SJSA1 (cell line): ENCODE measurements around the gene PNMA8B. TPM values are rescaled to one million over a fixed set of nuclear protein-coding genes. Genes with fewer than 3 reads are reported as not detected.
A peak's percentile ranks its signal among the peaks of the same experiment; 100 is the strongest.
"Not testable (repeated sequence)": the region's sequence is repeated elsewhere in the genome, so short reads cannot be mapped to it uniquely, and the experiment has no call there.

Experiments used
- DNase-seq, 2 experiments: peaks; one replicate each; pipeline ENCODE4 v3.0.0-alpha.2; 2015 to 2020; ENCODE audit warnings: low spot score in 2 of 2, low read depth in 1 of 2
- H3K27ac ChIP-seq: fragments of 250-450 bp; sonication (Bioruptor Pico); 2 replicates; pipeline ENCODE4 v1.5.1; 2020; ENCODE audit warnings: mild to moderate bottlenecking, moderate library complexity
- H3K27me3 ChIP-seq: fragments of 250-450 bp; sonication (Bioruptor Pico); replicated peaks from 2 replicates; pipeline ENCODE4 v1.5.1; 2020; ENCODE audit warnings: mild to moderate bottlenecking, moderate library complexity
- H3K36me3 ChIP-seq: fragments of 250-450 bp; sonication (Bioruptor Pico); 2 replicates; pipeline ENCODE4 v1.5.1; 2020; ENCODE audit warnings: mild to moderate bottlenecking
- H3K4me1 ChIP-seq: fragments of 250-450 bp; sonication (Bioruptor Pico); replicated peaks from 2 replicates; pipeline ENCODE4 v1.6.1; 2021; ENCODE audit warnings: mild to moderate bottlenecking
- H3K4me3 ChIP-seq: fragments of 250-450 bp; sonication (Bioruptor Pico); 2 replicates; pipeline ENCODE4 v1.5.1; 2020; ENCODE audit warnings: mild to moderate bottlenecking
- H3K9me3 ChIP-seq: fragments of 250-450 bp; sonication (Bioruptor Pico); replicated peaks from 2 replicates; pipeline ENCODE4 v1.5.1; 2020; ENCODE audit warnings: mild to moderate bottlenecking
- total RNA-seq: library from RNA; depleted of rRNA; stranded (reverse); fragments of >200 nt; shearing (Covaris generic); gene quantifications from 2 replicates; pipeline ENCODE4 v1.2.3, GENCODE V29; 2014; rRNA removed

The PNMA8B gene, protein sequence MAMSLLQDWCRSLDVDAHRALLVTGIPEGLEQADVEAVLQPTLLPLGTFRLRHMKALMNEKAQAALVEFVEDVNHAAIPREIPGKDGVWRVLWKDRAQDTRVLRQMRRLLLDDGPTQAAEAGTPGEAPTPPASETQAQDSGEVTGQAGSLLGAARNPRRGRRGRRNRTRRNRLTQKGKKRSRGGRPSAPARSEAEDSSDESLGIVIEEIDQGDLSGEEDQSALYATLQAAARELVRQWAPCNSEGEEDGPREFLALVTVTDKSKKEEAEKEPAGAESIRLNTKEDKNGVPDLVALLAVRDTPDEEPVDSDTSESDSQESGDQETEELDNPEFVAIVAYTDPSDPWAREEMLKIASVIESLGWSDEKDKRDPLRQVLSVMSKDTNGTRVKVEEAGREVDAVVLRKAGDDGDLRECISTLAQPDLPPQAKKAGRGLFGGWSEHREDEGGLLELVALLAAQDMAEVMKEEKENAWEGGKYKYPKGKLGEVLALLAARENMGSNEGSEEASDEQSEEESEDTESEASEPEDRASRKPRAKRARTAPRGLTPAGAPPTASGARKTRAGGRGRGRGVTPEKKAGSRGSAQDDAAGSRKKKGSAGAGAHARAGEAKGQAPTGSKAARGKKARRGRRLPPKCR
- not detected in 2 replicates for total RNA-seq

DNA sequence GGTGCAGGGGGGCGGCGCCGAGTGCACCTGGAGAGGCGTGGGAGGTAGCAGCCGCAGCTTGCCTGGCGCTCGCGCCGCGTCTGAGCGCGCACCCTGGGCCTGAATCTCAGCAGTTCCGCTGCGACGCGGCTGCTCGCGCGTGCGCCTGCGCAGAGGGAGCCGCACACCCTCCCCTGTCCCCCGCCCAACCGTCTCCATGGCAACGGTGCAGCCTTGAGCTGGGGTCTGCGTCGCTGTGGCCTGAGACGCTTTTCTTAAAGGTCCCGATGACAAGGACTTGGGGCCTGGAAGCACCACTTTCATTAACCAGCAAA lies at the start of gene PNMA8B:
PNMA8B (minus strand) TSS at position 82 of the 314 bp plus-strand sequence. CDS start 402 bp downstream, outside the sequence.
- Histone ChIP-seq H3K4me1 (peaks cover 2% of the 10 kb centered on the region), H3K36me3 (no peaks in the 10 kb centered on the region), H3K27me3 (peaks cover 5% of the 10 kb centered on the region; the same call in 1 of the 2 replicates), H3K9me3 (no peaks in the 10 kb centered on the region), H3K27ac (no peak within 1 kb of the TSS), H3K4me3 (no peak within 1 kb of the TSS)
- no peak for DNase-seq

DNA sequence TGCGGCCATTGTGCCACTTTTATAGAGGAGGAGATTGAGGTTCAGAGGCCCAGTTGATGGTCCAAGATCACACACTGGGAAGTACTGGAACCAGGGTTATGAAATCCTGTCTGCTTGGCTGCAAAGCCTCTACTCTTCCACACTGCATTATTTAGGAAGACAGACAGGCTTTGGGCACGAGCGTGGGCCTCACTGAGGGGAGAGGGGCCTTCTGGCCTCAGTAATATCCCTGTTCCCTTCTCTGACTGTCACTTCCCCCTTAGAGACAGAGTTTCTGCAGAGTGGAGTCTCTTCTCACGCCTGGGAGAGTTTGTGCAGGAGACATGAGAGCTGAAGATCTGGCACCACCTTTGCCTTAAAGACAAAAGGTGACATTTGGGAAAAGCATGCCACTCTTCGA lies 49.0 kb upstream of the PNMA8B start:
- peak in 1 of 2 experiments; percentile 5 for DNase-seq
- H3K4me3 ChIP-seq, result no peak overlapping the region
- H3K4me1 ChIP-seq, result no peaks in the 10 kb centered on the region
- no peaks in the 10 kb centered on the region for H3K36me3 ChIP-seq
- no peaks in the 10 kb centered on the region for H3K27me3 ChIP-seq
- no peak overlapping the region for H3K27ac ChIP-seq
- peaks cover 5% of the 10 kb centered on the region; the same call in 1 of the 2 replicates for H3K9me3 ChIP-seq

DNA sequence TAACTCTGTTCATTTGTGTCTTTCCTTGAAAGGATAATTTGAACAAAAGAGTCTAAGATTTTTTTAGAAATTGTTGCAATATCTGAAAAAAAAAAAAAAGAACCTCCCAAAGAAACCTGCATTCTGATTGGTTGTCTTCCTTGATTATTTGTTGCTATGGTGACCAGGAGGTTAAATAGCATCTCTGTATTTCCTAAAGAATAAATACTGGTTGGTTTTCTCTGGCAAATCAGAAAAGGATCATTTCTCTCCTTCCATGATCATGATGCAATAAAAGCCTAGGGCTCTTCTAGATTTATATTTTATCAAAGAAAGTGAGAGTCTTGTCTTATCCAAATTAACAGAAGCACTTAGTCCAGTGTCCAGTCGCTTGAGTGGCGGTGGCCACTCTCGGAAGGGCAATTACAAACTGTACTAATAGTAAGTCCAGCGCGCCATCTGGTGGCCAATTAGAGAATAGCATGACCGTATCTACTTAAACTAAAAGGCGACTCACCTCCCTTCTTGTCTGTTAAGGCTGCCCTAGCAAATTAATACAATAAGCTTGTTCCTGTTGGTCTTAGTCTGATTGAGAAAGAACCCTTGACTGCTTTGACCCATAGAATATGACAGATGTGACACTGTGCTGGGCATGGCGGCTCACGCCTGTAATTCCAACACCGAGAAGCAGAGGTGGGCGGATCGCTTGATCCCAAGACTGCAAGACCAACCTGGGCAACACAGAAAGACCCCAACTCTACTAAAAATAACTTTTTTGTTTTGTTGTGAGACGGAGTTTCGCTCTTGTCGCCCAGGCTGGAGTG lies 47.0 kb upstream of the PNMA8B start:
- no peaks in the 10 kb centered on the region for H3K36me3 ChIP-seq
- DNase-seq, result peak; percentile 79 to 89
- H3K4me1 ChIP-seq, result no peaks in the 10 kb centered on the region; the same call in 1 of the 2 replicates
- no peak overlapping the region for H3K4me3 ChIP-seq
- H3K9me3 ChIP-seq, result no peaks in the 10 kb centered on the region
- H3K27me3 ChIP-seq, result no peaks in the 10 kb centered on the region
- no peak overlapping the region for H3K27ac ChIP-seq

DNA sequence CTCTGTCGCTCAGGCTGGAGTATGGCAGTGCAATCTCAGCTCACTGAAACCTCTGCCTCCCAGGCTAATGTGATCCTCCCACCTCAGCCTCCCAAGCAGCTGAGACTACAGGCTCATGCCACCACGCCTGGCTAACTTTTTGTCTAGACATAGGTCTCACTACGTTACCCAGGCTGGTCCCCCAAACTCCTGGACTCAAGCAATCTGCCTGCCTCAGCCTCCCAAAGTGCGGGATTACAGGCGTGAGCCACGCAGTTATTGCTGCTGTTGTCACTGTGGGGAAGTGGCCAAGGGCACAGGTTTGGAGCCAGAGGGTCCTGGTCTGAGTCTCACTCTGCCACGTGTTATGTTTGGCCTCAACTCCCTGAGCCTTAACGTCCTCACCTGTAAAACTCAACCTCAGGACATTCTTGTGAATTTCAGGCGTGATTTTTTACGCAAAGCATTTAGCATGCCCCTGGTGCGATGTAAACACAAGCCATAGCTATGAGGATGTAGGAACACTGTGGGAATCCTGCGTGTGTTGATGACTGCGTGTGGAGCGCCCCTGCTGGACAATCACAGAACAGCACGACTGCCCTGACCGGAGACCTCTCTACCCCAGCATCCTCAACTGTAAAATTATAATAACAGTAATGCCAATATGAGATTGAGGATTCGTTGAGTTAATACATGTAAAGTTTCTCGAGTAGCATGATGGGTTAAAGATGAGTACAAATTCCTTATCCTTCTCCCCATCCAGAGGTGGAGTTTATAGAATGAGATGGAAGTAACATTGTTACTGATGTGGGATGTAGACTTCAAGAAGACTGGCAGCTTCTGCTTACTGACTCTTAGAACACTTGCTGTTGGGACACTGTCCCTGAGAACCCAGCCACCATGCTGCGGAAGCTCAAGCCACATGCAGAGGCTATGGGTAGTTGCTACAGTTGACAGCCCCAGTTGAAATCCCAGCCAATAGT lies 41.8 kb upstream of the PNMA8B start:
- peak; percentile 31 to 62 for DNase-seq
- H3K4me1 ChIP-seq, result no peaks in the 10 kb centered on the region; the same call in 1 of the 2 replicates
- no peaks in the 10 kb centered on the region for H3K36me3 ChIP-seq
- H3K27ac ChIP-seq, result no peak overlapping the region
- no peak overlapping the region for H3K4me3 ChIP-seq
- no peaks in the 10 kb centered on the region for H3K27me3 ChIP-seq
- H3K9me3 ChIP-seq, result no peaks in the 10 kb centered on the region

DNA sequence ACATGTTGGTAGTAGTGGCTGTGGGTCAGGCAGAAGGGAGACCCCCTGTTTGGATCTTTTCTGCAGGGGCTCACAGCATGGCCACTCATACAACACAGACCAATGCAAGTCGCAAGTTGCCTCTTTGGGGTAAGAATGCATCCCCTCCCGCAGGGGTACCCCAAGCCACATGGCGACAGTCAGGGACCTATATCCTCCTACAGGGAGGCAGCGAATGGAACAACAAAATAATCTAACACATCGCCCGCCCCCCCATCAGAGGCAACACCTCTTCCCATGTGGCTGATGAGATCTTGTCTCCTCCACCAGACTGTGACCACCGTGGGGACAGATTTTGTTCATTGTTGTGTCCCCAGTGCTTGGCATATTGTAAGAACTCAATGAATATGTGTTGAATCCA lies 40.7 kb upstream of the PNMA8B start:
- Histone ChIP-seq H3K4me3 (no peak overlapping the region), H3K4me1 (no peaks in the 10 kb centered on the region; the same call in 1 of the 2 replicates), H3K36me3 (no peaks in the 10 kb centered on the region), H3K27me3 (no peaks in the 10 kb centered on the region), H3K9me3 (no peaks in the 10 kb centered on the region), H3K27ac (no peak overlapping the region)
- DNase-seq, result peak in 1 of 2 experiments; percentile 35

DNA sequence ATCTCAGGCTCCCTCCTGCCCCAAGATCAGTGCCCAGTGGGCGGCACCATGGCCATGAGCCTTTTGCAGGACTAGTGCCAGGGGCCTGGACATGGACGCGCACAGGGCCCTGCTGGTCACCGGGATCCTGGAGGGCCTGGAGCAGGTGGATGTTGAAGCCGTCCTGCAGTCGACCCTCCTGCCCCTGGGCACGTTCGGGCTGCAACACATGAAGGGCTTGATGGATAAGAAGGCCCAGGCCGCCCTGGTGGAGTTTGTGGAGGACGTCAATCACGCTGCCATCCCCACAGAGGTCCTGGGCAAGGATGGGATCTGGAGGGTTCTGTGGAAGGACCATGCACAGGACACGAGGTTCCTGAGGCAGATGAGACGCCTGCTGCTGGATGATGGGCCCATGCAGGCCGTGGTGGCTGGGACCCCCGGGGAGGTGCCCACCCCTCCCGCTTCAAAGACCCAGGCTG lies 38.0 kb upstream of the PNMA8B start:
- Histone ChIP-seq H3K27ac (no peak overlapping the region), H3K36me3 (no peaks in the 10 kb centered on the region), H3K9me3 (no peaks in the 10 kb centered on the region), H3K4me1 (no peaks in the 10 kb centered on the region; the same call in 1 of the 2 replicates), H3K27me3 (no peaks in the 10 kb centered on the region), H3K4me3 (no peak overlapping the region)
- no peak for DNase-seq

DNA sequence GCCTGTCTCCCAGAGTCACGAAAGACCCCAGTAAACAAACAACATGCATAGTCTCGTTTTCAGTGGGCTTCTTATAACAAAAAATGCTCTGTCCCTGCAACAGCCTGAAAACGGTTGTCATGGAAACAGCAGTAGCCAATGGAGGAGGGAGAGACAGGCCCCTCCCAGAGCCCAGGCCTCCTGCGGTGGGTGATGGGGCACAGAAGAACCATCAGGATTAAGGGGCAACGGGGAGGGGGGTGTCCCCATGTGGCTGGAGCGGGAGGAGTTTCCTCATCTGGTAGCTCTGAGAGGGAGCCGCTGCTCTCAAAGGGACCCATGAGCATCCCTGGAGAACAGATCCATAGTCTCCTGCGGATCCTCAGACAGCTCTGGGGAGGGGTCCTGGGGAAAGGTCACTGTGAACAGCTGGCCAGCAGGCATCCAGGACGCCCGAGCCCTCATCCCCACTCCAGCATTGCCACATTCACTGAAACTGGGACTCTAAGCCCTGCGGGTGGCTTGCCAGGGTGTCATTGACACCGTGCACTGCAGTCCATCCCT lies 37.5 kb upstream of the PNMA8B start:
- Histone ChIP-seq H3K36me3 (no peaks in the 10 kb centered on the region), H3K27ac (no peak overlapping the region), H3K9me3 (no peaks in the 10 kb centered on the region), H3K4me1 (no peaks in the 10 kb centered on the region; the same call in 1 of the 2 replicates), H3K4me3 (no peak overlapping the region), H3K27me3 (no peaks in the 10 kb centered on the region)
- DNase-seq, result no peak

DNA sequence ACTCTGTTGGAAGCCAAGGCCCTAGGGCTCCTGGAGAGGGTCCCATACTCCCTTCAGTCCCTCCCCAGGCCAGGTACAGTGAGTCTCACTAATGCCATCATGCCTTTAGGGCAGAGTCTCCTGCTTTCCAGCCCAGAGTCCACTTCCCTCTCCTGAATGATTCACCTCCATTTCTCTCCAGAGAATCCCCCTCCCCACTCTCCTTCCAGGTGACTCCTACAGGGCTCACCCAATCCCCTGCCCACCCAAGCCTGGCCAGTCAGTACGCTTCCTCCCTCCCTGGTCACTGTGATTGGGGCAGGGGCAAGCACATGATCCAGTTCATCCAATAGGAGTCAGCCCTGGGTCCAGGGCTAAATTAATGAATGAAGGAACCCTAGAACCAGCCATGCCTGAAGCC lies 35.0 kb upstream of the PNMA8B start:
- Histone ChIP-seq H3K4me3 (no peak overlapping the region), H3K4me1 (no peaks in the 10 kb centered on the region; the same call in 1 of the 2 replicates), H3K27me3 (no peaks in the 10 kb centered on the region), H3K27ac (no peak overlapping the region), H3K9me3 (no peaks in the 10 kb centered on the region), H3K36me3 (no peaks in the 10 kb centered on the region)
- DNase-seq, result no peak

DNA sequence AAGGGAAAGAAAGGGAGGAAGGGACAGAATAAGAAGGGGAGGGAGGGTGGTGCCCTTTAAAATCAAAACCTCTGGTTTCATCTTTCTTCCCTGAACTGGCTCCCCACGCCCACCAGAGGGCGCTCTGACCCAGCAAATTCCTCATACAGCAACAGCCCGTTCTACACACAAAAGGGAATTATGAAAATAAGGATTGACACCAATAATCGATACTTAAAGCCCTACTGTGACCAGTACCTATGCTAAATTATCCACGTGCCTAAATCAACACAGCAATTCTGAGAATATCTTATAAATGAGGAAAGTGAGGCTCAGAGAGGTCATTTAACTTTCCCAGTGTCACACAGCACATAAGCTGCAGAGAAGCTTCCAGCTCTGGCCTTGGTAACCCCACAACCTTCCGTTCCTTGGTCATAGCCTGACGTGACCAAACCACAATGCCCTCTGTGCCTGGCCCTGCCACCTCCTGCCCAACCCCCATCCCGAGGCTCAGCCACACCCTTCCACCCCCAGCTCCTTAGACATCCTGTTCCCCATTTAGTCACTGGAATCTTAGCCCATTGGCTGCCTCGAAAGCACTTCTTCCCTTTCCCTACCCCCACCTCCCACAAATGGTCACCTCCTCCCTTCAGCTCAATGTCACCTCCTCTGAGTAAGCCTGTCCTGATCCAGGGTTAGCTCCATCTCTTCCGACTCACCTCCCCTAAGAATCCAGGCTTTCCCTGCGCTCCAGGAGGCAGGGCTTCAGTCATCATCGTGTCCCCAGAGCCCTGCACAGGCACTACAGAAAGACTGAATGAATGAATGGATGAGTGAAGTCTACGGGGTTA lies 34.2 kb upstream of the PNMA8B start:
- no peaks in the 10 kb centered on the region for H3K27me3 ChIP-seq
- peak; percentile 45 to 62 for DNase-seq
- no peak overlapping the region for H3K27ac ChIP-seq
- H3K4me1 ChIP-seq, result no peaks in the 10 kb centered on the region; the same call in 1 of the 2 replicates
- no peak overlapping the region for H3K4me3 ChIP-seq
- no peaks in the 10 kb centered on the region for H3K36me3 ChIP-seq
- no peaks in the 10 kb centered on the region for H3K9me3 ChIP-seq

DNA sequence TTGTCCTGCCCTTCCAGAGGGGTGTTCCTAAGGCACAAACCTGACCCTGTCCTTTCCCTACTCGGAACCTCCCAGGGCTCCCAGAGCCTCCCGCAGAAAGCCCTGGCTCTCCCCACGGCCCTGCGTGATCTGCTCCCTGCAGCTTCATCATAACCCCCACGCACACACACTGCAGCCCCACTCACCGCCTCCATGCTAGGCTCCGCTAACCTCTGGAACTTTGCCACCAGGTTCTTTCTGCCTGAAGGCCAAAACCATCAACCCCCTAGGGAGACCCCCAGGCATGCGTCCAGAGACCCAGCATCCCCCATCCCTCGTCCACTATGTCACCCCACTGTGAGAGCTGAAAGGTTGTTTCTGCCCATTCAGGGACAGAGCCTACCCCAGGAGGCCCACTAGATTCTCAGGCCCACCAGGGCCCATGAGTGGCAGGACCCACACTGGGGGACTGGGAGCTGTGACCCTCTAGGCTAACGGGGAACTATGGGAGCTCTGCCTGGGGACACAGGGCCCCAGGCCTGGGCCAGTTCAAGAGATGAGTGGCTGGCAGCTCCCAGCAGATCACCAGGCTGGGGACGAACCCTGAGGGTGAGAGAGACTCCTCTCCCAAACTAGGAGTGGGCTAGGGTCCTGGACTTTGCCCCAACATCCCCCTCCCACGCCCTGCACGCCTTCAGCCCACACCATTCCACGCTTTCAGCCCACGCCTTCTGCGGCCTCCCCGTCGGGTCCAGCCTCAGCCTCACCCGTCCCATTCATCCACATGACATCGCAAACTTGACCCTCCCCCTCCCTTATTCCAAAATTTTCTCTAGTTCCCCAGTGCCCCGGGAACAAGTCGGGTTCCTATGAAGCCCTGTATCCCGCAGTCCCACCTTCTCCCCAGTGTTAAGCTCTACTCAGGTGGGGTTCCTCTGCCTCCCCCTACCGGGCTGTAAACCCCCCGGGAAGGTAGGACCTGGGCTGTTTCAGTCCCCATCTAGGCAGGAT lies 33.2 kb upstream of the PNMA8B start:
- H3K9me3 ChIP-seq, result no peaks in the 10 kb centered on the region
- no peak overlapping the region for H3K4me3 ChIP-seq
- DNase-seq, result no peak
- no peak overlapping the region for H3K27ac ChIP-seq
- H3K4me1 ChIP-seq, result no peaks in the 10 kb centered on the region; the same call in 1 of the 2 replicates
- H3K36me3 ChIP-seq, result no peaks in the 10 kb centered on the region
- no peaks in the 10 kb centered on the region for H3K27me3 ChIP-seq

DNA sequence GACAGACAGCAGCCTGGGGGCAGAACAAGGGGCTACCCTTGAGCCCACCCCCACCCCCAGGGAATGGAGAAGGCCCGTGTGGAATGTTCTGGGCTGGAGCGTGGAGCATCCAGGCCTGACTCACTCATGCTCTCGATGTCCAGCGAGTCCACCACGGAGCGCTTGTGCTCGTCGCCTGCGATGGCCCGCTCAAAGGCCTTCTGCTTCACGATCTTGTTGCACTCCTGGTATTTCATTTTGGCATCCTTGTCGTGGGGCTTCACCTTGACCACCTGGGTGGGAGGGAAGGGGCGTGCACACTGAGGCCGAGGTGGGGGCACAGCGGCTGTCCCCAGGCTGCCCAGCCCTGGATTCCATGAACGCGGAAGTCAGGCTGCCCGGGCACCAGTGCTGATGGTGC lies 31.1 kb upstream of the PNMA8B start:
- not testable (repeated sequence) for H3K4me3 ChIP-seq, H3K27ac ChIP-seq, H3K9me3 ChIP-seq, H3K27me3 ChIP-seq, H3K4me1 ChIP-seq, H3K36me3 ChIP-seq, DNase-seq
